Stimulated activated CD8-positive, alpha-beta memory T cell treated with anti-CD3 and anti-CD28 coated beads, Interleukin-12 subunit alpha, Interleukin-12 subunit beta, amount 100 ng/mL, for 4 hours (primary cell): ENCODE measurements around the gene SPTBN1.

Experiments
- DNase-seq: peaks from one replicate; pipeline ENCODE4 v3.0.0-alpha.2; 2020; ENCODE audit warnings: low read depth

Gene SPTBN1

DNA sequence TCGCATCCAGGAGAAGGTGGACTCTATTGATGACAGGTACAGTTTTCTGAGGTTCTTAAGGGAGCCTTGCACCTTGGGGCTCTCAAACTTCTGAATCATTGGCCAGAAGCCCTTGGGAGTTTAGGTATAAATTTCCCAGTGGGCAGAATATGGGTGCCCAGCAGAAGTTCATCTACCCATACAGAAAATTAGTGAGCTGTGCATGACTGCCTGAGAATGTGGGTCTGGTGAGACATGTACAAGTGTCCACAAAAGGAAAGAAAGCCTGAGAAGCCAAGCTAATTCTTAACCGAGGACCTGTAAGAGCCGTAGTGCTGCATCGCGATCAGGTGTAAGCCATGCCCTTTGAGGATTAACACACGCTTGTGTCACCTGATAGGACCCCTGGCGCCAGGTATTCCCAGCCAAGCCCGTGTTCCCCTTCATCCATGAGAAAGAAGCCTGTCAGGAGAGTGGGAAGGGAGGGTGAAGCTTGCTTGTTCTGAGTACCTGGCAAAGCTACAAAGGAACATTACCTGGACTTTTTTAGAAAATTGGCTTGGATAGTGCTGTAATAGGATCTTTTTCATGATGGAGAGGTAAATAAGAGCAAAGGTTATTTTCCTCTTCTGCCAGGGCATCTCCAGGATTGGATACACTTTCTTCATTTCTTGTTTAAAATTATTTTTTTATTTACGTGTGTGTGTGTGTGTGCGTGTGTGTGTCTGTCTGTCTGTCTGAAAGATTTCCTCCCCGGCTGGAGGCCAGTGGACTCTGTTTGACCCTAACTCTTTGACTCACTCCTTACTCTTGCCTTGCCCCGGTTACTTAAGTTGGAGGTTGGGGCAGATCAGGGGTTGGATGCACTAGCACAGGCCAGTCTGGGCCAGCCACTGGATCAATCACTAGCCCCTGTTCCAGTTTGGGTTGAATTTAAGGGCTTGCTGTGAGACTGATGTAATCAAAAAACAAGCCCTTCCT, 176.9 kb downstream of the SPTBN1 start:
- DNase-seq = no peak

DNA sequence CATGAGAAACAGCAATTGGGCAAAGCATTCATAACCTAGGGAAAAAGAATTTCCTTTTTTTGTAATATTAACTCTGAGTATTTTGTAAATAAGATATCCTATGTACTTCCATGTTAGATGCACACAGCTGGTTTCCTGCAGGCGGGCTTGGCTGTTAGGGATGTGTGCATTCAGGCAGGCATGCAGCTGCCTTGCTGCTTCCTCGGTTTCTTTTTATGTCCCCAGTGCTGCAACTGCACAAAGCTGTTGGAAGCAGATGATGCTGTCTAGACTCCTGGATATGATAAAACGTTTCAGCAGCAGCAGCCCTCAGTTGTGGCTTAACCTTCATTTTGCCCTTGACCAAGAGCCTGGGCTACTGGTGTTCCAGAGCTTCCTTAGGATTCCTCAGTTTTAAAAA, 177.9 kb downstream of the SPTBN1 start:
- no peak for DNase-seq

DNA sequence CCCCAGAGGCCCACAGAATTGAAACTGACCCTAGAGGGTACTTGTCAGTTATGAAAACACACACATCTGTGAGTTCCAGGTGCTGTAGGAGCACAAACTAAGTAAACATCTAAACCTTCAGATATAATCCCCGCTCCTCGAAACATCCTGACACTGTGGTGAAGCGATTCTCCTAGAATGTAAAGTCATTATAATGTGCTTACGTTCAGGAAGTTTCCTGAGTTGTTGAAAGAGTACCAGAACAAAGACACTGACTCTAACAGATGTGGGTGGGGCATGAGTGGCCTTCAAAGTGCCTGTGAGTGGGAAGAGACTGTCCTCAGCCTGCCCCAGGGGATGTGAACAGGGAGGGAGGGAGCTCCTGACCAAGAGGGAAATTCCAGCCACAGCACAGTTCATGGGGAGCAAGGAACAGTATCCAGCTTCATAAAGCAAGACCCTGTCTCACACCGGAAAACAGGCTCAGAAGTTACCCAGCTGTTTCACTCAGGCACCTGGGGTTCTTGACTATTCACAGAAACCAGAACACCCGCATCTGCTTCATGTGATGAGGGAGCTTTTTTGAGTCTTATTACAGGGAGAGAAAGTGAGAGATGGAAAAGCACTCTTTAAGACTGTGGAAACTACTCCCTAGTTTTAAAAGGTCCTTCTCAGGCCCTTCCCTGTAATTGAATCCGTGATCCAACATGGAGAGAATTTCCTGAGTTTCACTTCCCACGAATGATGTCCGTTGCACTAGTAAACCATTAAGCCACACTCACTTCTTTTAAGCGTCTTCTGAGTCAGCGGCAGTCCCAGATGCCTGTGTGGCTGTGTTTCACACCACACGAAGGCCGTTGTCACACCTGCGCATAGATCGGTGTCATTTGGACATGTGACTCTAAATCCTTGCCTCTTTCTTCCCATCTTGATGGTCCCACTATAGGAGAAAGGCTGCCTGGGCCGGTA, 178.7 kb downstream of the SPTBN1 start:
- DNase-seq = no peak

DNA sequence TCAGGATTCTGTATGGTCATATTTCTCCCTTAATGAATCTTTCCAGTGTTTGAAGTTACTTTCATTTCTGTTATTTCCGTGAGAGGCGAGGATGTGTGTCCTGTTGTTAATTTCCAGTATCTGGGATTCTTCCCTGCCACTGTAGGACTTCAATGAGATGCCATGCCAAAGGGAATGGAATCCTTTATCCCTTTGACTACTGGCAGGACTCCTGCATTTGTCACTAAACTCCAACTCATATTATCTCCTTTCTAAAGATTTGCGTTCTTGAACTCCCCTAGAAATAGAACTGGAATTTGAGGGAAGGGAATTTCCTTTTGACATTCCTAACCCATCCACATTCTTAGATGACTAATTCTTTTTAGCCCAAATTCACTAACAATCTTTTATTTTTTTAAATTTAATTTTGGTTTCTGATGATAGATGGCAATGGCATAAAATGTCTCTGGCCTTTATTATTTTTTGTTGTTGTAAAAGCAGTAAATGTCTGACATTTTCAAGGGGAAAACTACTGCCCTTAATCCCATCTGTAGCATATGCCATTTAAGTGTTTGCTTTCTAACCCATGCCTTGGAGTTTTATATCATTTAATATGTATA, 179.5 kb downstream of the SPTBN1 start:
- no peak for DNase-seq

DNA sequence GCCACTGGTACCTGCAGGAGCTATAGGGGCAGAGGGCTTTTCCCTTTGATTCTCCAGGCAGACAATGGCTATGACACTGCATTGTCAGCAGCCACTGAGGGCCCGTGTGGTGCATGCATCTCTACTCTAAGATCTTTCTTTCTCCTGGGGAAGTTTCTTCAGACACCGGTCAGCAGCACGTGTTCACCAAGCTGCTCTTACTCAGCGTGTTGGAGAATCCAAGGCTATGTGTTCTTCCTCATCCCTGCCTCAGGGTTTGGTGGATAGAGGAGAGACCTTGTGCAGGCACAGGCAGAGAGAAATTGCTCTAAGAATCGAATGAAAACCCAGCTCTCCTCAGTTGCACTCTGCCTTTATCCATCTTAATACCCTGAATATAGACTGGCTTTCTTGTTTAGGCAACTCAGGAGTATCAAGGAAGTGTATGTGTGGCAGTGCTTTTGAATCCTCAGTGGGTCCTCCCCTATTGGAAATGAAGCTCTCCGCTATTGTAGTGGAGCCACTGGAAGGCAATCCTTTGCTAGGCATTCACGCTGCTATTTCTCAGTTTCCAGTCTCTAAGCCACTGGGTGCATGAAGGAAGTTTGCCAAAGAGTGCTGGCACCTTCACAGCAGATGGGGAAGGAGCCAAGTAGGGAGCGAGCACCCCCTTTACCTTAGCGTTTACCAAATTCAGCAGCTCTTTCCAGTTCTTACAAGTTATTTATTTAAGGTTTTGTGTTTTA, 180.4 kb downstream of the SPTBN1 start:
- DNase-seq = no peak

DNA sequence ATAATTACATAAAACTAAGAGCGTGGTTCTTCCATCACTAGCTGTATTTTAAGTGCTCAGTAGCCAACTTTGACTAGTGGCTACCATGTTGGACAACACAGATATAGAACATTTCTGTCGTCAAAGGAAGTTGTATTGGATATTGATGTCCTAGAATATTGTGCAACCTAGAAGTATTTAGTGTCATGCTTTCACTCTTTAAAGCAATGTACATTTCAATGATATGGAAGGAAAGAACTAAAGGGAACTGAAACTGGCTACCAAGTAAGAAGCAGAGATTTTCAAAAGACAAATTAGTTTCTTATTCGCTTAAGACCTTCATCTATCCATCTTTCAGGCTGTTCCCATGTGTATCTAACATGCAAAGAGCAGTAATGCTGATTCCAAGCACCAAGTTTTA, 182.0 kb downstream of the SPTBN1 start:
- DNase-seq = no peak

DNA sequence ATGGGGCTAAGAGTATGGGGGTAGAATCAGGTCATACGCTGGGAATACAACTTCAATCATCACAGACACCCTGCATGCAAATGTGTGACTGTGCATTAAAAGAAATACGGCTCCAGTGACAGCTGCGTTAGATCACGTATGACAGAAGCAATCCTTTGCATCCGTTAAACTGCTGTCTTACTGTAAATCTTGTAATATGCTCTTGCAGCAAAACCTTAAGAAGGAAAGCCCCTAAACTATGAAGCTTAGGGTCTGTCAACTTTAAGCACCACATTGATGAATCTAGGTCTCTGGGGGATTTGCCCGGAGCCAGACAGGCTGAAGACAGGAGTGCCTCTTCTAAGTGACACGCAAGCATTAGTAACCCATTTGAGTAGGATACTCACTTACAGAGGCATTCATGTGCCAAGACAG, 182.7 kb downstream of the SPTBN1 start:
- DNase-seq = no peak

DNA sequence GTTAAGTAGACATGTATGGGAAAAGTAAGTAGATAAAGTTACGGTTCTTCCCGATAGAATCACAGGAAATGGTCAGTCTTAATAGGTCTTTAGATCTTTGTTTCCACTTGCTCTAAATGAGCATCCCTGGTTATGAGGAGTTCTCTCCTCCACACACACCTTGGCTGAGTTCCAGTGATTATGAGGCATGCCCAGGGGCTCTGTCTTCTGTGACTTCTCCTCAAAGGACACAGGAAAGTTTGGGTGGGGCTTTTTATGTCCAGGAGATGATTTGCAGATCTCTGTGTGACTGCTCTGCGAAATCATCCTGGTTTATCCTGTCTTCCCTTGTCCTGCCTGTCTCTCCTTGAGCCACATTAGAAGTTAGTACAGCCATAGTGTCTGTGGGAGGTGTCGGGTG, 183.5 kb downstream of the SPTBN1 start:
- DNase-seq = no peak

DNA sequence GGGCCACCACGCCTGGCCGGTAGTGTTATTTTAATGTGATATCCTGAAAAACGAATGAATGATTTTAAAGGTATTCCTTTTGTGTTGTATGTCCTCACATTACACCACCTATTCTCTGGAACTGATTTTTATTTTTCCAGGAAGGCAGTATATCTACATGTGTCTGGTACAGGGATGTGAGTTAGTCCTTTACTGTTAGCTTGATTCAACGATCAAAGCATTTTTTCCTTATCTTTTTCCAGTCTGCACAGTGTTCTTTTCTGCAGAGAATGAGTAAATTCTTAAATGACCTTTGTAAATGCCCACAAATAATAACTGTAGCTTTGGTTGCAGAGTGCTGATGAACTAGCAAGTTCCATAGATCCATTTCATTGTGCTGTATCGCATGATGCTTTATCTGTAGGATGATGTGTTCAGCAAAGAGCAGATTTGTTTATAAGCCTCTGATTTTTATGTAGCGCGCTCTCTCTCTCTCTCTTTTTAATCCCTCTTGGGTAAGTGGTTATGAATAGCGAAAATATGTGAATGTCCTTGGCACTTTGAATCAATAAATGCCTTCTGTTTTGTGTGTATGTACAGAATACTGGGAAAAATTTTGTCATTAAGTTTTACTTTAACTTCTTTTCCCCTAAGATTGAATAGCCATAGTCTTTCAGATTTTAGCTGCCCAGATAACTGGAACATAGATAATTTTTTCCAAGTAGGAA, 184.9 kb downstream of the SPTBN1 start:
- no peak for DNase-seq

DNA sequence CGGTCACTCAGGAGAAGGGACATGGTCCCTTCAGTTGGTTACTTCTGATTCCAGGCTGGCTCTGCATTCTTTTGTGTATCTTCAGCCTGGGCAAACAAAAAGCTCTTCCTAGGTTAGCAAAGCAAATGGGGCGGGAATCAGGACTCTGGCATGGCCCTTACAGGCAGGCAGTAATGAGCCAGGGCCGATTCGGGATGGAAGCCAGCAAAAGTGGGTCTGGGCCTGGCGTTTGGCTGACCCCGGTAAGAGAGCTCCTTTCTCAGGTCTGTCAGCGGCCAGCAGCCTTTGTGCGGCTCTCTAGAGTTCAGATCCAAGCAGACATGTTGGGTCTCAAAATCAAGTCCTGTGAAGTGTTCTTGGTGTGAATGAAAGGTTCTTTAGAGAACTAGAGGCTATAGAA, 185.9 kb downstream of the SPTBN1 start:
- DNase-seq = no peak

DNA sequence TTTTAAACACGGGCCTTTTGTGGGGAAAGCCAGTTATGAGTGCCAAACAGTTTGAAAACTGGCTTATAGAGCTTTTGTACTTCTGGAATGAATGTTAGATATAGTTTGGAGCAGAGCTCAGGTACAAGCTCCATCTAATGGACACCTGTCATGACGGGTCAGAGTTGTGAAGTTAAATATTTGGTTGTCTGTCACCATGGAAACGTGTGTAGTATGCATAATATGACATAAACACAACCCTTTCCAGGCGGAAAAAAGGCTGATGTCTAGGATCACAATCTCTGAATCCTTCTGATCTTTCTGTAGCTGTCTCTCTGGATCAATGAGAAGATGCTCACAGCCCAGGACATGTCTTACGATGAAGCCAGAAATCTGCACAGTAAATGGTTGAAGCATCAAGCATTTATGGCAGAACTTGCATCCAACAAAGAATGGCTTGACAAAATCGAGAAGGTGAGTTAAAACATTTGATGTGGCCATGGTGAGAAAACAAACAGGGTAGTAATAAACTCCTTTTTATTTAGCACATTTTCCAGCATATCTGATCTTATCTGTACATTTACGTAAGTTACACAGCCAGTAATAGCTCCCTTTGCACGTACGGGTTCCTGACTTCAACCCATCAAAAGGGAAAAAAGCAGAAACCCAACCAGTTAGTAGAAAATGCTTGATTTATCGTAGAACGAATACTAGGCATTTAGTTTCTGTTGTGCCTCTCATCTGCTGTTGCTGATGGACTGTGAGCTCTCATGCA, 186.7 kb downstream of the SPTBN1 start:
- DNase-seq = no peak

DNA sequence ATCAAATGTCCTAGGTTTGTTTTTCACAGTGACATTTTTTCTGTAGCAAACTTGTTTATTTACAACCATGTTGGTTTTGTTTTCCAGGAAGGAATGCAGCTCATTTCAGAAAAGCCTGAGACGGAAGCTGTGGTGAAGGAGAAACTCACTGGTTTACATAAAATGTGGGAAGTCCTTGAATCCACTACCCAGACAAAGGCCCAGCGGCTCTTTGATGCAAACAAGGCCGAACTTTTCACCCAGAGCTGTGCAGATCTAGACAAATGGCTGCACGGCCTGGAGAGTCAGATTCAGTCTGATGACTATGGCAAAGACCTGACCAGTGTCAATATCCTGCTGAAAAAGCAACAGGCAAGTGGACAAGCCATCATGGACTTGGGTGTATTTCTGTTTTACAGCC, 188.1 kb downstream of the SPTBN1 start:
- DNase-seq = no peak

DNA sequence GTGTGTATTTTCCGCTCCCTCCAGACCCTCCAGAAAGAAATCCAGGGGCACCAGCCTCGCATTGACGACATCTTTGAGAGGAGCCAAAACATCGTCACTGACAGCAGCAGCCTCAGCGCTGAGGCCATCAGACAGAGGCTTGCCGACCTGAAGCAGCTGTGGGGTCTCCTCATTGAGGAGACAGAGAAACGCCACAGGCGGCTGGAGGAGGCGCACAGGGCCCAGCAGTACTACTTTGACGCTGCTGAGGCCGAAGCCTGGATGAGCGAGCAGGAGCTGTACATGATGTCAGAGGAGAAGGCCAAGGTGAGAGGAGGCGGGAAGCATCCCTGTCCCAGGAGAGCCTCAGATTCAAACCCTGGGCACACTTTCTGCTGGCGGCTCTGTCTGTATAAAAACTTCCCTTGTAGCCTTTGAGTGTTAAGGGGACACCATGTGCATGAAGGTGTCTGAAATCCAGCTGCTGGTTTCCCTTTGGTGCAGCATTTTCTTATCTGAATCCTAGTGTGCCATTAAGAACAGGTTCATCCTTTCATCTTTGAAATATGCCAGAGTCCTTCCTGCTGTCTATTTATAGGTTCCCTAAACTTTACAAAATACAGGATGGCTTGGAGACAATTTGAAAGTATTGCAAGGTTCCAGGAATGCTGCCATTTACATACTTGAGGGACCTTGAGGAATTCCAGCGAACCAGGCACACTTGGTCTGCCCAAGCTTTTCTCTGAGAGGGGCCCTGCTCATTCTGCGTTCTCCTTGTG, 190.2 kb downstream of the SPTBN1 start:
- no peak for DNase-seq

DNA sequence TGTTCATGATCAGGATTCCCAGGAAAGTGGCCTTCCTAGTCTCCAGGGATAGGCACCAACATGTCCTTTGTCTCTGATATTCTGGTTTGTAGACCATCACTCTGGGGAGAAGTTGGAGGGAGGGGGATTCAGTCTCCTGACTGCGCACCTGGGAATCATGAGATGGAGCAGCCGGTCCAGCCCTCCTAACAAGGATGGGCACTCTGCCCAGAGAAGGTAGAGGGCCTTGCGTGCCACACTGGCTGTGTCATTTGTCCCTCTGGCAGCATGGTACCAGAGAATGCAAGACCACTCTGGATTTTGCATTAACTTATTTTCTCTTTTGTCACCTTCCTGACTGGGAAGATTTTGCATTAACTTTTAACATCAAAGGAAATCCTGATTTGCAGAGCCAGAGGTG, 192.1 kb downstream of the SPTBN1 start:
- no peak for DNase-seq

DNA sequence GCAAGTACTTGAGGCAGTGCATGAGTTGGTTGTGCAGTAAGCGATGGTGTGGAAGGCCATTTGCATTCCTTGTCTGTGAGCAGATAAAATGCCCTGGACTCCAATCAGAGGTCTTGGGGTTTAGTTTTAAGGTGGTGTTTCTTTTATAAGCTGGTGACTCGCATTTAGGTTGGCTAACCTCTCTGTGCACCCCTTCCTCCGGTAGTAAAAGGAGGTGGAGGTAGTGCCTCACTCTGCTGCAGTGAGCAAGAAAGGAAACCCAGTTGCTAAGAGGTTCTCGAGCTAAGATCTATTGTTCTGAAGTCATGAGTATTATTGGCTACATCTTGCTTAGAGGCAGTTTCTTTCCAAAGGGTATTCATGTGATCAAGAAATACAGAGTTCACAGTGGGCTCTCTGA, 193.1 kb downstream of the SPTBN1 start:
- no peak for DNase-seq

DNA sequence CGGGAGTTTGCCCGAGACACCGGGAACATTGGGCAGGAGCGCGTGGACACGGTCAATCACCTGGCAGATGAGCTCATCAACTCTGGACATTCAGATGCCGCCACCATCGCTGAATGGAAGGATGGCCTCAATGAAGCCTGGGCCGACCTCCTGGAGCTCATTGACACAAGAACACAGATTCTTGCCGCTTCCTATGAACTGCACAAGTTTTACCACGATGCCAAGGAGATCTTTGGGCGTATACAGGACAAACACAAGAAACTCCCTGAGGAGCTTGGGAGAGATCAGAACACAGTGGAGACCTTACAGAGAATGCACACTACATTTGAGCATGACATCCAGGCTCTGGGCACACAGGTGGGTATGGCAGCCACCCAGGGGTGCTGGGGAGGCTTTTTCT, 193.5 kb downstream of the SPTBN1 start:
- DNase-seq = no peak

DNA sequence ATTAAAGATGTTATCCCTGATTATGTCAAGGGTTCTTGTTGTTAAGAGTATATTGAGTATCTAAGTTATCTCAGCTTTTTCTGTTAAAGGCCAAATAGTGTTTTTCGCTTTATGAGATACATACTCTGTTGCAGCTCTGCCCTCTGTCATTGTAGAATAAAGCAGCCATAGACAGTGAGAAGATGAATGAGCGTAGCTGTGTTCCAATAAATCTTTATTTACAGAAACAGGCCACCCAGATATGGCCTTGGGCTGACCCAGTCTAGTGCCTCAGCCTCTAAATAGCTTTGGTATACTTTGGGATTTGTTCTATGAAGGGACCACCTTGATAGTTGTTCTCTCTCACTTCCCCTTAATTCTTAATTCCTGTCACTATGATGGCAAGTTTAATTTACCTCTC, 194.5 kb downstream of the SPTBN1 start:
- DNase-seq = no peak

DNA sequence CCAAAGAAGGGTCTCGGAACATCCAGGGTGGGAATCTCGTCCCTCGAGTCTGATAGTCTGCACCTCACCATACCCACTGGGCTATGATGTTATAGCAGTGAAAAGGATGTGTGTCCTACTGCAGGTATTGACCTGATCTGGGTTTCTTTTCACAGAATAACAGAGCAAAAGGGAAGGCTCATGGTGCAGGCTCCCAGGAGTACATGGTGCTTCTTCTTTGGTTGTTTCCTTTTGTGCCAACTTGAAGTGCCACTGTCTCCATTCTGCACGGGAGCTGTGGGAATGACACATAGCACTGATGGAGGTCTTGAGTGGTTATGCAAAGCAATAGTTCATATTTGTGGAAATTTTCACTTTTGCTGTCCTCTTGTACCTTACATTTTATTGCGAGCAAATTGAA, 195.2 kb downstream of the SPTBN1 start:
- DNase-seq = no peak

DNA sequence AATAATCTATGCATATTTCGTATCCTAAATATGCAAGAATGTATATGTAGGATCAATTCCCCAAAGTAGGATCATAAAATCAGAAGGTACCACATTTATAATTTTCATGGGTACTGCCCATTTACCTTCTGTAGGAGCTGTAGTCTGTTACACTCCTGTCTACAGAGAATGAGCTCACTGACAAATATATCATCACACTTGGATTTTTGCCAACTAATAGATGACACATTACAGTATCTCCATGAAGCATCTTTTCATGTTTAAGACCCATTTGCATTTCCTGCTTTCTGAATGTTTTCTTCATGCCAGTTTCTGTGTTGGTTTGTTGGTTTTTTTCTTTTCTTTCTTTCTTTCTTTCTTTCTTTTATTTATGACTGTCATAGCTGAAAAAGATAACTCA, 196.4 kb downstream of the SPTBN1 start:
- DNase-seq = no peak
